ENCODE results near the gene ANKIB1. TPM values are rescaled to one million over a fixed set of nuclear protein-coding genes. Genes with fewer than 3 reads are reported as not detected.

The ANKIB1 gene
- total and polyA plus RNA-seq, 2 experiments from 2014 or later: 12.6 to 43.1 TPM

GRCh38 chr7:92330835-92331438 is 85.2 kb downstream of the ANKIB1 start:
- no peaks in the 10 kb centered on the region for H3K9me3 ChIP-seq (ENCODE audit: low read depth)
- TF ChIP-seq EZH2phosphoT487 (IDR thresholded peaks at IDR 0.05; ENCODE audit: insufficient read depth, low read depth) (no peak), EZH2 (IDR thresholded peaks at IDR 0.05; ENCODE audit: insufficient read depth, poor library complexity, severe bottlenecking) (no peak)
- no peak overlapping the region for H3K9ac ChIP-seq
- H4K20me1 ChIP-seq (ENCODE audit: insufficient read depth): no peaks in the 10 kb centered on the region
- H3K4me3 ChIP-seq: no peak overlapping the region
- no peak overlapping the region for H2AFZ ChIP-seq
- H3K79me2 ChIP-seq (ENCODE audit: insufficient read depth): no peaks in the 10 kb centered on the region
- in situ Hi-C loops (cut with MboI): no loop called here
- H3K4me2 ChIP-seq (ENCODE audit: unreplicated experiment): no peak overlapping the region
- H3K9me2 ChIP-seq (ENCODE audit: insufficient read depth): no peaks in the 10 kb centered on the region
- 97 to 100% methylated on average over 2 to 4 of the region's 4 CpGs for WGBS, 2 experiments (ENCODE audit: low coverage in 1 of 2, low lambda C conversion rate in 2 of 2, missing lambda C conversion rate in 2 of 2)
- H3K4me1 ChIP-seq (ENCODE audit: insufficient read depth): no peaks in the 10 kb centered on the region
- peaks cover 15% of the 10 kb centered on the region for H3K36me3 ChIP-seq (ENCODE audit: low read depth)
- DNase-seq: no peak
- H3K27ac ChIP-seq: no peak overlapping the region
- H3K27me3 ChIP-seq (replicated peaks; ENCODE audit: insufficient read depth): no peaks in the 10 kb centered on the region
- H3F3A ChIP-seq (ENCODE audit: insufficient read depth): no peaks in the 10 kb centered on the region

- H3K4me3 ChIP-seq: no peak overlapping the region
These were observed 85.7 kb downstream of the ANKIB1 start for GRCh38 chr7:92331508-92331907.

GRCh38 chr7:92332782-92333181 is 87.0 kb downstream of the ANKIB1 start:
- no peaks in the 10 kb centered on the region for H4K20me1 ChIP-seq (ENCODE audit: insufficient read depth)

More at GRCh38 chr7:92331508-92331907, 85.7 kb downstream of the ANKIB1 start:
- H3K9ac ChIP-seq: no peak overlapping the region
- no peaks in the 10 kb centered on the region for H3K27me3 ChIP-seq (replicated peaks; ENCODE audit: insufficient read depth)
- H3K27ac ChIP-seq: no peak overlapping the region
- H4K20me1 ChIP-seq (ENCODE audit: insufficient read depth): no peaks in the 10 kb centered on the region
- TF ChIP-seq EZH2phosphoT487 (IDR thresholded peaks at IDR 0.05; ENCODE audit: insufficient read depth, low read depth): no peak
- TF ChIP-seq EZH2 (IDR thresholded peaks at IDR 0.05; ENCODE audit: insufficient read depth, poor library complexity, severe bottlenecking): no peak
- H3K9me3 ChIP-seq (ENCODE audit: low read depth): no peaks in the 10 kb centered on the region
- WGBS, 2 experiments (ENCODE audit: low coverage in 1 of 2, low lambda C conversion rate in 2 of 2, missing lambda C conversion rate in 2 of 2): 96 to 98% methylated on average over 4 of the region's 4 CpGs
- no peaks in the 10 kb centered on the region for H3K4me1 ChIP-seq (ENCODE audit: insufficient read depth)
- no peaks in the 10 kb centered on the region for H3K79me2 ChIP-seq (ENCODE audit: insufficient read depth)
- H3K9me2 ChIP-seq (ENCODE audit: insufficient read depth): no peaks in the 10 kb centered on the region
- DNase-seq: no peak
- in situ Hi-C loops (cut with MboI): no loop called here
- H3K36me3 ChIP-seq (ENCODE audit: low read depth): peaks cover 15% of the 10 kb centered on the region
- no peak overlapping the region for H2AFZ ChIP-seq
- H3F3A ChIP-seq (ENCODE audit: insufficient read depth): no peaks in the 10 kb centered on the region
- H3K4me2 ChIP-seq (ENCODE audit: unreplicated experiment): no peak overlapping the region

GRCh38 chr7:92333866-92334265 is 88.1 kb downstream of the ANKIB1 start:
- Histone ChIP-seq H3K4me1 (ENCODE audit: insufficient read depth) (no peaks in the 10 kb centered on the region), H3K9me2 (ENCODE audit: insufficient read depth) (no peaks in the 10 kb centered on the region), H3K79me2 (ENCODE audit: insufficient read depth) (no peaks in the 10 kb centered on the region), H3K9ac (no peak overlapping the region), H3K36me3 (ENCODE audit: low read depth) (peaks cover 9% of the 10 kb centered on the region), H2AFZ (no peak overlapping the region), H4K20me1 (ENCODE audit: insufficient read depth) (no peaks in the 10 kb centered on the region), H3K4me3 (no peak overlapping the region), H3K27me3 (replicated peaks; ENCODE audit: insufficient read depth) (no peaks in the 10 kb centered on the region), H3K4me2 (ENCODE audit: unreplicated experiment) (no peak overlapping the region), H3F3A (ENCODE audit: insufficient read depth) (no peaks in the 10 kb centered on the region), H3K27ac (no peak overlapping the region), H3K9me3 (ENCODE audit: low read depth) (no peaks in the 10 kb centered on the region)
- peak; percentile 7 for DNase-seq
- in situ Hi-C loops (cut with MboI): no loop called here
- TF ChIP-seq EZH2 (IDR thresholded peaks at IDR 0.05; ENCODE audit: insufficient read depth, poor library complexity, severe bottlenecking): no peak
- no peak for TF ChIP-seq EZH2phosphoT487 (IDR thresholded peaks at IDR 0.05; ENCODE audit: insufficient read depth, low read depth)

More at GRCh38 chr7:92332782-92333181, 87.0 kb downstream of the ANKIB1 start:
- no peaks in the 10 kb centered on the region for H3K9me2 ChIP-seq (ENCODE audit: insufficient read depth)
- H3K4me1 ChIP-seq (ENCODE audit: insufficient read depth): no peaks in the 10 kb centered on the region
- 99 to 100% methylated on average over 3 of the region's 3 CpGs for WGBS, 2 experiments (ENCODE audit: low coverage in 1 of 2, low lambda C conversion rate in 2 of 2, missing lambda C conversion rate in 2 of 2)
- no peak overlapping the region for H3K27ac ChIP-seq
- H3K79me2 ChIP-seq (ENCODE audit: insufficient read depth): no peaks in the 10 kb centered on the region
- H3K4me2 ChIP-seq (ENCODE audit: unreplicated experiment): no peak overlapping the region
- H3K4me3 ChIP-seq: no peak overlapping the region
- in situ Hi-C loops (cut with MboI): no loop called here
- no peak overlapping the region for H2AFZ ChIP-seq
- H3K27me3 ChIP-seq (replicated peaks; ENCODE audit: insufficient read depth): no peaks in the 10 kb centered on the region
- no peak for TF ChIP-seq EZH2phosphoT487 (IDR thresholded peaks at IDR 0.05; ENCODE audit: insufficient read depth, low read depth)
- no peak for TF ChIP-seq EZH2 (IDR thresholded peaks at IDR 0.05; ENCODE audit: insufficient read depth, poor library complexity, severe bottlenecking)
- H3F3A ChIP-seq (ENCODE audit: insufficient read depth): no peaks in the 10 kb centered on the region
- H3K9me3 ChIP-seq (ENCODE audit: low read depth): no peaks in the 10 kb centered on the region
- no peak for DNase-seq
- H3K9ac ChIP-seq: no peak overlapping the region
- peaks cover 11% of the 10 kb centered on the region for H3K36me3 ChIP-seq (ENCODE audit: low read depth)

- no peak for DNase-seq
- Histone ChIP-seq H3K4me3 (no peak overlapping the region), H3K27me3 (replicated peaks; ENCODE audit: insufficient read depth) (no peaks in the 10 kb centered on the region), H3K9ac (no peak overlapping the region), H3K36me3 (ENCODE audit: low read depth) (peaks cover 9% of the 10 kb centered on the region), H4K20me1 (ENCODE audit: insufficient read depth) (no peaks in the 10 kb centered on the region), H3K27ac (no peak overlapping the region), H2AFZ (no peak overlapping the region), H3K9me3 (ENCODE audit: low read depth) (no peaks in the 10 kb centered on the region), H3F3A (ENCODE audit: insufficient read depth) (no peaks in the 10 kb centered on the region), H3K4me2 (ENCODE audit: unreplicated experiment) (no peak overlapping the region), H3K79me2 (ENCODE audit: insufficient read depth) (no peaks in the 10 kb centered on the region), H3K4me1 (ENCODE audit: insufficient read depth) (no peaks in the 10 kb centered on the region), H3K9me2 (ENCODE audit: insufficient read depth) (no peaks in the 10 kb centered on the region)
- TF ChIP-seq EZH2phosphoT487 (IDR thresholded peaks at IDR 0.05; ENCODE audit: insufficient read depth, low read depth) (no peak), EZH2 (IDR thresholded peaks at IDR 0.05; ENCODE audit: insufficient read depth, poor library complexity, severe bottlenecking) (no peak)
- in situ Hi-C loops (cut with MboI): no loop called here
These were observed 89.8 kb downstream of the ANKIB1 start for GRCh38 chr7:92335574-92335973.
